Astrocyte of the cerebellum (primary cell): ENCODE data around the gene SNUPN.

Experiments
- DNase-seq: peaks from one replicate; pipeline ENCODE4 v3.0.0-alpha.2; 2011; ENCODE audit warnings: low read depth
- H3K4me3 ChIP-seq: 2 replicates; pipeline ENCODE4 v1.5.1; 2011; ENCODE audit warnings: mild to moderate bottlenecking, low read depth, low read length, moderate library complexity
- CTCF ChIP-seq: IDR thresholded peaks from 2 replicates; pipeline ENCODE4 v1.5.1; 2012; ENCODE audit warnings: low read length, low read depth, moderate library complexity, mild to moderate bottlenecking; ENCODE audit errors: missing control alignments
- in situ Hi-C: cut with HindIII; loops from 2 replicates; pipeline ENCODE4 v1.10.0; 2017; ENCODE audit warnings: low sequenced_read_pairs

SNUPN gene

GRCh38 chr15:75644376-75644775, 18.9 kb upstream of the SNUPN start:
- H3K4me3 ChIP-seq: no peak overlapping the region
- in situ Hi-C loops: loop anchor here (25.0 kb wide), 2 partner anchors 168 to 182 kb away; partner anchors contain the start of gene SIN3A
- no peak for TF ChIP-seq CTCF
- no peak for DNase-seq

GRCh38 chr15:75641603-75642002, 16.1 kb upstream of the SNUPN start:
- in situ Hi-C loops: loop anchor here (25.0 kb wide), 2 partner anchors 171 to 179 kb away; partner anchors contain the start of gene SIN3A
- TF ChIP-seq CTCF: no peak
- no peak overlapping the region for H3K4me3 ChIP-seq
- DNase-seq: no peak

- in situ Hi-C loops: loop anchor here (25.0 kb wide), 2 partner anchors 171 to 179 kb away; partner anchors contain the start of gene SIN3A
- peak overlapping the region; percentile 90 for H3K4me3 ChIP-seq
- no peak for DNase-seq
- no peak for TF ChIP-seq CTCF
These were observed 15.6 kb upstream of the SNUPN start for GRCh38 chr15:75641179-75641503.

DNA sequence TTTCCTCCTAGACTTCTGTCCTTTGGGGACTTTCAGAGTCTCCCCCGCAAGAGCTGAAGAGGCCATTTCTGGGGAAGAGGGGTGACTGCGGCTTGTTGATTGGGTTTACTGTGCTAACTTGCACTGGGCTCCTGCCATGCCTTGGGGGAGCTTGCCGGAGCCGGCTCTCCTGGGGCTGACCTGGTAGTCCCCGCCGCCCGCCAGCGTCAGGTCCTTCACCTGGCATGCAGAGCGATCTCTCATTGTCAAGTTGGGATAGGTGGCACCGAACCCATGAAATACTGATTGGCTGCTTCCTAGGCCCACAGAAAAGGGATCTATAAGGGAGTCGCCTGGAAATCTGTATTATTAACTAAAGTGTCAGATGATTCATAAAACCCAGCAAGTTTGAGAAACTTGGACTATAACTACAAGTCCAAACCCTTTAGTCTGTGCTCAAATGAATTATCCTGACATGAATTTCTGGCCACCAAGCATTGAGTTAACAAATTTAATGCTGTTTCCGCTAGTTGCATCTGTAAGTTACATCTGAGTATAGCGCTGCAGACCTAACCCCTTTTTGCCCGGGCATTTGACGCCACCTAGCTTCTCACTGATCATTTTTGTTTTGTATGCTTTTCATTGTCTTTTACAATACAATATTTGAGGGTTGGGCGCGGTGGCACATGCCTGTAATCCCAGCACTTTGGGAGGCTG, 15.1 kb upstream of the SNUPN start:
- peak; percentile 38 for TF ChIP-seq CTCF
- in situ Hi-C loops: loop anchor here (25.0 kb wide), 2 partner anchors 172 to 178 kb away; partner anchors contain the start of gene SIN3A
- no peak for DNase-seq
- peak overlapping the region; percentile 90 for H3K4me3 ChIP-seq

GRCh38 chr15:75639709-75640482, 14.4 kb upstream of the SNUPN start, which contains the start of gene IMP3:
Gene IMP3, minus strand, starts transcription at chr15:75640224. Its CDS starts 56 bp downstream, at chr15:75640168.
- TF ChIP-seq CTCF: no peak
- in situ Hi-C loops: loop anchor here (25.0 kb wide), 2 partner anchors 172 to 178 kb away; partner anchors contain the start of gene SIN3A
- peak; percentile 93 for DNase-seq
- peak within 1 kb of the TSS; percentile 90 for H3K4me3 ChIP-seq

DNA sequence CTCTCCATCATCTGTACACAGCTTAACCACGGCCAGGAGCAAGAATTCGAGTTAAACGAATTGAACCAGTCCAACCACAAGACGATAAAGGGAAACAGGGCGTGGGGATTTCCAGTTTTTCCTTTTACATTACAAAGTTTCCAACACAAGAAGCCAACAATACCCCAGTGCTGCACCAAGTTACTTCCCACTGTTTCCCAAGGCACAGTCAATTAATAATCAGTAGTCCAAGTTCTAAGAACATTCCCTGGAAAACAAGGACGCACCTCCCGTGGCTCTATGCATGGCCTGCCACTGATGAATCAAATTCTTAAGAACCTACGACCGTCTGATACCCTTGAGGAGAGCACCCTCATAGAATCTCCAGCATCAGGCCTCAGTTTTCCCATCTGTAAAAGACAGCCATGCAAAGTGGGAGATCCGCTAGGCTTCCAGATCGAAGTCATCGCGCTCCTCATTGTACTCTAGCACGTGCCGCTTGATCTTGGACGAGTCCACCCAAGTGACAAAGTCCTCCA, 13.7 kb upstream of the SNUPN start:
- DNase-seq: no peak
- in situ Hi-C loops: loop anchor here (25.0 kb wide), 2 partner anchors 173 to 177 kb away; partner anchors contain the start of gene SIN3A
- peak overlapping the region; percentile 90 for H3K4me3 ChIP-seq
- TF ChIP-seq CTCF: no peak
